IMR-90 (cell line): Measurements from ENCODE around the gene MZF1.

Experiments
- CTCF ChIP-seq: conservative IDR thresholded peaks from 2 replicates; pipeline ENCODE4 v1.5.1; 2012; ENCODE audit warnings: mild to moderate bottlenecking, low read depth, low read length, improper control_type of control experiment
- POLR2A ChIP-seq: IDR thresholded peaks from 2 replicates; pipeline ENCODE4 v1.6.1; 2012; ENCODE audit warnings: mild to moderate bottlenecking, low read depth, low read length
- RAD21 ChIP-seq: IDR thresholded peaks from 2 replicates; pipeline ENCODE4 v1.6.1; 2012; ENCODE audit warnings: low read length, improper control_type of control experiment

DNA sequence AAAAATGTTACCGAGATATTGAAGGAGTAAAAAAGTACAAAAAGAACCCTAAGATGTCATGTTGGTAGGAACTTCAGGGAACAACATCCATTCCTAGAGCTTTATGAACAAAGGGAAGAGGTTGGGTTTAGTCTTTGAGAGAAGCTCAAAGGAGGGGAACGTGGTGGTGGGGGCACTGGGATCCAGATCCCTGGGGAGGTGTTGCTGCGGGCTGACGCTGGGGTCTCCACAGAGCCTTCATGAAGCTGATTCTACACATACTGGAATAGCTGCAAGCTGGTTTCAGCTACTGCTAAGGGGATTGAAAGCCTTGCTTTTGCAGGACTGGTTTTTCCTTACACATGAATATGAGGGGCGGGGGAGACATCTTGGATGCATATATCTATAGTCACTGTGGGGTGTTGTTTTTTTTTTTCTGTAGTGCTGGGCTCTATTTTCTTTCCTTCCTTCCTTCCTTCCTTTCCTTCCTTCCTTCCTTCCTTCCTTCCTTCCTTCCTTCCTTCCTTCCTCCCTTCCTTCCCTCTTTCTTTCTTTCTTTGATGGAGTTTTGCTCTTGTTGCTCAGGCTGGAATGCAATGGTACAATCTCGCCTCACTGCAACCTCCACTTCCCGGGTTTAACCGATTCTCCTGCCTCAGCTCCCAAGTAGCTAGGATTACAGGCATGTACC lies 6.5 kb upstream of the MZF1 start:
- no peak for TF ChIP-seq CTCF
- no peak for TF ChIP-seq RAD21
- TF ChIP-seq POLR2A: no peak
